HG03442 (cell line): ENCODE data around the gene SPECC1.
"Not testable (repeated sequence)": the region's sequence is repeated elsewhere in the genome, so short reads cannot be mapped to it uniquely, and the experiment has no call there.

Source experiments
- ATAC-seq: cut with Tn5 transposase; IDR thresholded peaks from one replicate; pipeline ENCODE4 v1.9.1; 2021; ENCODE audit warnings: mild to moderate bottlenecking, moderate library complexity; ENCODE audit not compliant: unreplicated experiment

Gene SPECC1

GRCh38 chr17:20259668-20260067, 250.5 kb downstream of the SPECC1 start:
- ATAC-seq = no peak

GRCh38 chr17:20260268-20260667, 251.1 kb downstream of the SPECC1 start:
- ATAC-seq = no peak

- ATAC-seq = no peak
Measured at GRCh38 chr17:20262226-20263114, 253.3 kb downstream of the SPECC1 start.

- not testable (repeated sequence) for ATAC-seq
Measured at GRCh38 chr17:20263115-20263433, 253.9 kb downstream of the SPECC1 start.

GRCh38 chr17:20263595-20263994, 254.4 kb downstream of the SPECC1 start:
- ATAC-seq = no peak

GRCh38 chr17:20264996-20265395, 255.8 kb downstream of the SPECC1 start:
- no peak for ATAC-seq

GRCh38 chr17:20266806-20267458, 257.8 kb downstream of the SPECC1 start:
- ATAC-seq = no peak

GRCh38 chr17:20267459-20267842, 258.3 kb downstream of the SPECC1 start:
- ATAC-seq = no peak

- ATAC-seq = no peak
Measured at GRCh38 chr17:20270369-20270768, 261.2 kb downstream of the SPECC1 start.

GRCh38 chr17:20271011-20271610, 262.0 kb downstream of the SPECC1 start:
- no peak for ATAC-seq

GRCh38 chr17:20273741-20274500, 264.8 kb downstream of the SPECC1 start:
- ATAC-seq = no peak

GRCh38 chr17:20275653-20276052, 266.5 kb downstream of the SPECC1 start:
- no peak for ATAC-seq

GRCh38 chr17:20276421-20276820, 267.3 kb downstream of the SPECC1 start:
- no peak for ATAC-seq

- no peak for ATAC-seq
Measured at GRCh38 chr17:20278805-20279204, 269.6 kb downstream of the SPECC1 start.

- no peak for ATAC-seq
Measured at GRCh38 chr17:20279631-20280030, 270.5 kb downstream of the SPECC1 start.

- no peak for ATAC-seq
Measured at GRCh38 chr17:20280051-20280450, 270.9 kb downstream of the SPECC1 start.

GRCh38 chr17:20280851-20281250, 271.7 kb downstream of the SPECC1 start:
- ATAC-seq = no peak

- no peak for ATAC-seq
Measured at GRCh38 chr17:20281860-20282259, 272.7 kb downstream of the SPECC1 start.

- no peak for ATAC-seq
Measured at GRCh38 chr17:20282526-20283308, 273.6 kb downstream of the SPECC1 start.

GRCh38 chr17:20284022-20284421, 274.9 kb downstream of the SPECC1 start:
- ATAC-seq = no peak
